ENCODE data around the gene ONECUT3.

ONECUT3 gene

DNA sequence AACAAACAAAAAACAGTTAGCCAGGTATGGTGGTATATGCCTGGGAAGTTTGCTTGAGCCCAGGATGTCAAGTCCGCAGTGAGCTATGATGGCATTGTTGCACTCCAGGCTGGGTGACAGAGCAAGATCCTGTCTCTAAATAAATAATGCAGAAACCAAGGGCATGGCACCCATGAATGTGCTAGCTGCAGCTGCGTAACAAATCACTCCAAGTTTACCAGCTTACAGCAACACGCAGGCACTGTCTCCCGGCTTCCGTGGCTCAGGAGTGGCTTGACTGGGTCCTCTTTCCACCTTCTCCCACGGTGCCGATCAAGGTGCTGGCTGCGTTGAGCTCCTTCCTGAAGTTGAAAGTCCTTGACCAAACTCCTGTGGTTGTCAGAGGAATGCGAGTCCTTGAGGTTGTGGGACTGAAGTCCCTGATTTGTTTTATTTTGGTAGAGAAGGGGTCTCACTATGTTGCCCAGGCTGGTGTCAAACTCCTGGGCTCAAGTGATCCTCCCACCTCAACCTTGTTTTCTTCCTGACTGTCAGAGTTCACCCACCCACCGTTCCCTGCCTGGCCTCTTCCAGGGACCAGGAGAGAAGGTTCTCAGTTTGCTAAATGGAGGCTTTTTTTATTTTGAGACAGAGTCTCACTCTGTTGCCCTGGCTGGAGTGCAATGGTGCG, 13.2 kb upstream of the ONECUT3 start:
- DNase-seq (ENCODE audit: low spot score) = no peak

GRCh38 chr19:1742989-1743696, 10.2 kb upstream of the ONECUT3 start:
- DNase-seq (ENCODE audit: low spot score) = no peak

DNA sequence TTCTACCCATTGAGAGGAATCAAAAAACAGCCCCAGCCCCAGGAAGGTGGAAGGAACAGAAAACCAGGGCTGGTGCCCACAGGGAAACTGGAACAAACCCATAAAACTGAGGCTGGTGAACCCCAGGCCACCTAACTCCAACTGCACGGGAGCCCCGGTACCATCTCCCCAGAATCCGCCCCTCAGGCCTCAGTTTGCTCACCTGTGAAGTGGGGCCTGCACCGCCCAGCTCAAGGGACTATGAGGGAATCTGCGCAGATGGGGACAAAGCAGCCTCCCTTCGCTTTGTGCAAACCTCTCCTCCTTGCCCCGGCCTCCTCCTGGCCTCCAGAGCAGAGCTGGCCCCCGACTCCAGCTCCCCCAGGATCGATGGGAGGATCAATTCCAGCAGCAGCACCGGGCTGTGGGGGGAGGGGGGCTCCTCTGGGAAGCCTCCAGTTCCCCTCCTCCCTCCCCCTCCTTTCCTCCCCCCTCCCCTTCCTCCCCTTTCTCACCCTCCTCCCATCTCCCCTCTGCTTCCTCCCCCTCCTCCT, 9.1 kb upstream of the ONECUT3 start:
- DNase-seq (ENCODE audit: low spot score) = no peak

DNA sequence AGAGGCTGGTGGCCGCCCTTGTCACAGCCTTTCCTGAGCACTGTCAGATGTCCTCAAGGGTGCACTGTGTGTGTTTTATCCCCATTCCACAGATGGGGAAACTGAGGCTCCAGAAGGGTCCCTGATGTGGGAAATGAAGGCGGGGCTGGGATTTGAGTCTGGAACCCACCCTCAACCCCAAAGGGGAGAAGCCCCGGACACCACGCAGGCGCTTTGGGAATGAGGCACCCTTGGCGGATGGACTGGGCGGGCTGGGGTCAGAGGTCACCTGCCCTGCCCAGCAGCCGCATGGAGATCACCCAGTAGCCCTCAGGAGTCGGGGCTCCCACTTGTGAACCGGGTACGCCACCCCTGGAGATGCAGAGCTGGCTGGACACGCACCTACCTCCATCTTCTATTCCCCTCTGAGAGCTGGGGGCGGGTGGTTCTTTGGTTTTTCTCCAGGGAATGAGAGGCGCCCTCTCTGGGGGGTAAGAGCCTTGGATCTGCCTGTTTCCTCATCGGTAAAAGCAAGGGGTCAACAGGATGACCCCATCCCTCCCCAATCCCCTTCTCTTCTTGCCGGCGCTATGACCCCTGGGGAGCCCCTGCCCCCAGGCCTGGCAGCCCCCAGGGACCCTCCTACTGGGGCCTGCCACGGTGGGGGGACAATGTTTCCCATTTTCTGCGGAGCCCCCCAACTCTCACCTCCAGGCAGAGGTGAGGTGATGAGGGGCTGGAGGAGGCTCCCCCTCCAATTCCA, 8.3 kb upstream of the ONECUT3 start:
- DNase-seq (ENCODE audit: low spot score) = no peak

DNA sequence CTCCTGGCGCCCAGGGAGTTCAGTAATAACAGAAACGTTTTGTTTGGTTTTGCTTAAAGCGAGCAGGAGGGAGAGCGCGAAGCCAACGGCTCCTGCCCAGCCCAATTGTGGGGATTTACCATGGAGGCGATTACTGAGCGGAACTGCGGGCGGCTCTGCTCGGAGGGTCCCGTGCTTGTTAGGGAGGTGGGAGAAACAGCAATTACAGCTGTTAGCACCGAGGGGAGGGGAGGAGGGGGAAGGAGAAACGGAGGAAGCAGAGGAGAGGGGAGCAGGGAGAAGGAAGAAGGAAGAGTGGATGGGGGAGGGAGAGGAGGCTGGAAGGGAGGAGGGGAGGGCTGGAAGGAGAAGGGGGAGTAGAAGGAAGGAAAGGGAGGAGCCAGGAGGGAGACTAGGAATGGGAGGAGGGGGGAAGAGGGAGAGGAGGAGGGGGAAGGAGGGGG, 7.7 kb upstream of the ONECUT3 start:
- no peak for DNase-seq (ENCODE audit: low spot score)

DNA sequence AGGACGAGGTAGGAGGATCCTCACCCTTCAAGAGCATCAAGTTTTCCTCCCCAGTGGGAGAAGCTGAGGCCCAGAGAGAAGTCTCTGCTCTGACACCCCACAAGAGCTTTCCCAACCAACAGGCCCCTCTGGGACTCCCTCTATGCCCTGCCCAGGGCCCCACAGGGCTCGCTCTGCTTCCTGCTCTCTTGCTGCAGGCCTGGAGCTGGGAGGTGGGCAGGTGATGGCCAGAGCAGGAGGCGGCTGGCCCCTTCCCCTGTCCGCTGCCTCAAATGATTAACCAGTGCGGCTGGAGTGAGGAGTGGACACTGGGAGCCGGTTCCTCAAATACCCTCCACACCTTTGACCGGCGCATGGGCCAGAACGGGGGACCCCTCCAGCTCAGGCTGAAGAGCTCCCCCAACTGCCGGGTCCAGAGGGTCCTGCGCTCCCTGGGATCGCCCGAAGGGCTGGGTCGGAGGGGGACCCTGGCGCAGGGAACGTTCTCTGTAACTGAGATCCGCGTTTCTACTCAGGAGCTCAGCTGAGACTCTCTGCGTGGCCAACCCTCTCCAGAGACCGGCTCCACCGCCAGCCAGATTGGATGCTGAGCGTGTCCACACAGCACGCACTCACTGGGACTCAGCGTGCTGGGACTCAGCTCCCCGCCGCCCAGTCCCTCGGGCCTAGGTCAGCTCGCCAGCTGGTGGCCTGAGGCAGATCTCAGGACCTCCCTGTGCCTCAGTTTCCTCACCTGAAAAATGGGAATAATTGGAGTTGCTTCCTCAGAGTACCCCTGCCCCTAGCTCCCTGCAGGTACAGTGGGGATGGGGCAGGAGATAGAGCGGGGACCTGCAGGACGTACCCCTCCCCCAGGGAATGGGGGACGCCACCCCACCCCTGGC, 6.7 kb upstream of the ONECUT3 start:
- DNase-seq (ENCODE audit: low spot score) = no peak

DNA sequence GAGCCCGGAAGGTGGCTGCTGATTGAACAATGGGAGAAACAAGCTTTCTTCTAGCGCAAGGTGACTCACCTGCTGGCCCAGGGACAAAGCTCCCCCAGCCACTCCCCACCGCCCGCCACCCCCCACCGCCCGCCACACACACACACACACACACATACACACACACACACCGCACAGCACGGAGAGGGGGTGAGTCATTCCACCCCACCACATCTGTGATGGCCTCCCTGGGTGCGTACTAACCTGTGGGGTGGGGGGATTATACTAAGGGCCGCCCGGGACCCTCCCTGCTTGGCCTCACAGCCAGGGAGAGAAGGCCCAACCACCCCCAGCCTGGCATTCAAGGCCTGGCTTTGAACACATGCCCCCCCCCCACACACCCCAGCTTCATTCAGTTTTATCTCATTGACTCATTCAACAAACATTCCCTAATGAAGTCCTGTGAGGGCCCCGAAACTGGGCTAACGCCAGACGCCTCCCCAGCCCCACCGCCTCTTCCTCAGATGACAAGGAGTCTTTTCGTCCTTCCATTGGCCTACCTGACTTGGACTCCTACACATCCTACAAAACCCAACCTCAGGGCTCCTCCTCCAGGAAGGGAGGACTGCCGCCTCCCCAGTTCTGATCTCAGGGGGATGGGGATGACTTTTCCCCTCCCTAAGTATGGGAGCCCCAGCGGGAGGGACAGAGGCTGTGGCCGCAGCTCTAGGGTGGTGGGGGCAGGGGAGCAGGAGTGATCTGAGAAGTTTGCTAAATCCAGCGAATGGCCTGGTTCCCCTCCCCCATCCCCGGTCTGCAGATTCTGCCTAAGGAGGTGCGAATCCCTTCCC, 5.8 kb upstream of the ONECUT3 start:
- no peak for DNase-seq (ENCODE audit: low spot score)

GRCh38 chr19:1748115-1748872, 5.0 kb upstream of the ONECUT3 start:
- no peak for DNase-seq (ENCODE audit: low spot score)

DNA sequence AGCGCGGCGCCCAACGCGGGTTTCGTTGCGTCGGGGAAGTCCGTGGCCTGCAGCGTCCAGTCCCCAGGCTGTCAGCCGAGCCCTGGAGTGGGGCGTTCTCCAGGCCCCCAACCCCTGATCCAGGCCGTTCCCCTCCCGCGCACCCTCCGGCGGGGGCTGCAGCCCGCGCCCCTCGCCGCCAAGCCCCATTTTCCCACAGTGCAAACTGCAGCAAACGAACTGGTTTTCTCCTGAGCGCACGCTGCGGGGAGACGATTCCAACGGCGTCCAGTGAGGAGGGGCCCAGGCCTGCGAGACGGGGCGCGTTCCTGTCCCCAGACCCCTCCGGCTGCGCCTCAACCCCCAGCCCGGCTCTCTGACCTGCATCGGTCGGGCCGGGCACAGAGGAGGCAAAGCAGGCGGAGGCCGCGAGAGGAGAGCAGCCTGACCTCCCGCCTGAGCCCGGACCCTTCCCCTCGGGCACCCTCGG, 4.4 kb upstream of the ONECUT3 start:
- DNase-seq (ENCODE audit: low spot score) = no peak

GRCh38 chr19:1749373-1750342, 3.6 kb upstream of the ONECUT3 start:
- no peak for DNase-seq (ENCODE audit: low spot score)

DNA sequence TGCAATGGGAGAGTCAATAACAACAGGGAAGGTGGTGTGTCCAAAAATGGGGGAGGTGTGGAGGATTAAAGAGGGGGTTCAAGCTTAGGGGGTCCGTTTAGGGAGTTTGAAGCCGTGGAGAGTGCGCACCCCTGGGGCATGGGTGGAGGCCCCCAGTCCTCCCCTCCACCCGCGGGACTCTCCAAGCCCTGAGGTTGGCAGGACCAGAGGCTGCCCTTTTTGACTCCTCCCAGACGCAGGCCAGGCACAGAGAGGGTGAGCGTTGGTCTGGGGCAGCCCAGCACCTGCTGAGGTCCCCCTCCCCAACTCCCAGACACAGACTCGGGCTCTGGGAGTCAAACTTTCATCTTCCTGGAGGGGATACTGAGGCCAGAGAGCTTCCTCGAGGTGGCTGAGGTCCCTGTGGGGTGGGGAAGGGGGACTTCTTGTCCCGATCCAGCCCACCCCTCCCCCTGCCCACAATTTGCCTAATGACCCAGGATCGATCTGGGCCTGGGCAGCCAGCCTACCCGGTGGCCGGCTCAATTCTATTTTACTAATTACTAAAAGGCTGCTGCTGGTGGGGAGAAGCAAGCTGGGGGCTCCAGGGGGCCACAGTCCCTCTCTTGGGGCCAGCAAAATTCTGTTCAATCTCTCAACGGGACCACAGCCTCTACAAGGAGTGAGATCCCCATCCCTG, 2.8 kb upstream of the ONECUT3 start:
- DNase-seq (ENCODE audit: low spot score) = no peak

DNA sequence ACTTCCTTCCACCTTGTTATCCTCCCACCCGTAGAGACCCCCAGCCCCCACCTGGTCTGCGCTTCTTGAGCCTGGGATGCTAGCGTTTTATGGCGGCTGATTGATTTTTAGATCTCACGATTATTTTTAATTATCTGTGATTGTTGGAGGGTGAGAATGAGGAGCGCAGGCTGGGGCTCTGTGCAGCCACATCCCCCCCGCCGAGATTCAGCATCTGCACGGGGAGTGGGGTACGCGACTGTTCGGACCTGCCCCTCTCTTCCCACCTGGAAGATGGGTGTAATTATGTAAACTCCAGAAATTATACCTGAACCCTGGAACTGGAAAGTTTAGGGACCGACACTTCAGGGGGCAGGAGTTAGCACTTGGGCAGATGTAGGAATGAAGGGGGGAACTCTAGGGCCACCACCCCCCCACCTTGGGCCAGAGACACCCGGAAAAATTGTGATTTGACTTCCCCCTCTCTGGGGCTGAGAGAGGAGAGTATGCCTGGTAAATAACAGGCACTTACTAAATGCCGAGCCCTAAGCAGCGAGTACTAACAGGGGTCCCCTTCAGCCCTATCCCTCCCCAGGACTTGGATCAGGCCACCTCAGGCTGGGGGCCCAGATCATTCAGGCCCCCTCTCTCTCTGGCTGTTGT, 1.8 kb upstream of the ONECUT3 start:
- DNase-seq (ENCODE audit: low spot score) = no peak

DNA sequence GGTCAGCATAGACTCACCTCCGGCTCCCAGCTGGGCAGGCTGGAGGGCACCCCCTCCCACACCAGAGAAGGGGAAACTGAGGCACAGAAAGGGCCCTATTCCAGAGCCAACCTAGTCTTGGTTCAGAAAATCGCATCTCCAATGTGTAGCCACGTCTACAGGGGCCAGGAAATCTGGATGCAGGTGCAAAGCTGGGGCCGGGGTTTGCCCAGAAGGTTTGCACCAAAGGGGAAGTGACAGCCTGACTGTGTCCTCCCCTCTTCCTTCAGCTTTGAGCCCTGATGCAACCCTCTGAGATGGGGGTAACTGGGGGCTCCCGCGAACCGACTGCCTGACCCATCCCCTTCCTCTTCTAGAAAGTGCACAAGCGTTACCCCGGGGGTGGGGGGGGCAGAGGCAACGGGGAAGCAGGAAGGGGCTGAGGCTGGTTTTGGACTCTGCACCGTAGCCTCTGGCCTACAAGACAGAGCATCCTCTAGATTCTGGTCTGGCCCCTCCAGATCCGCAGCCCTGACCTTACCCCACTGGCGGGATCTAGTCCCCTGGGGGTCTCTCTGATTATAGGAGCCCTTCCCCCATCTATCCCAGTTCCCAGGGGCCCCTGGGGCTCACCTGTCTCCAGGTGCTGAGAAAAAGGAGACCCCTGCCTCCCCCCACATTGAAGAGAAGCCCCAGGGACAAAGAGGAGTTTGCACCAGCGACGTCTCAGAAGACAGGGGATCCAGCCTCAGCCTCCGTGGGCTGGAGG, 1.1 kb upstream of the ONECUT3 start:
- no peak for DNase-seq (ENCODE audit: low spot score)

- DNase-seq (ENCODE audit: low spot score) = no peak
These were observed 821 bp downstream of the ONECUT3 start for GRCh38 chr19:1754018-1754635.

- no peak for DNase-seq (ENCODE audit: low spot score)
These were observed 1.5 kb downstream of the ONECUT3 start for GRCh38 chr19:1754636-1755466.

All from HuH-7 (cell line).